HG03571 (cell line): ENCODE results near the gene CTNND1.

Source experiments
- ATAC-seq: cut with Tn5 transposase; IDR thresholded peaks from one replicate; pipeline ENCODE4 v1.9.1; 2021; ENCODE audit not compliant: unreplicated experiment

The CTNND1 gene

GRCh38 chr11:57763568-57763967, 2.0 kb downstream of the CTNND1 start:
- no peak for ATAC-seq

- no peak for ATAC-seq
These were observed 2.4 kb downstream of the CTNND1 start for GRCh38 chr11:57764021-57764420.

GRCh38 chr11:57764566-57764965, 3.0 kb downstream of the CTNND1 start:
- ATAC-seq: no peak

DNA sequence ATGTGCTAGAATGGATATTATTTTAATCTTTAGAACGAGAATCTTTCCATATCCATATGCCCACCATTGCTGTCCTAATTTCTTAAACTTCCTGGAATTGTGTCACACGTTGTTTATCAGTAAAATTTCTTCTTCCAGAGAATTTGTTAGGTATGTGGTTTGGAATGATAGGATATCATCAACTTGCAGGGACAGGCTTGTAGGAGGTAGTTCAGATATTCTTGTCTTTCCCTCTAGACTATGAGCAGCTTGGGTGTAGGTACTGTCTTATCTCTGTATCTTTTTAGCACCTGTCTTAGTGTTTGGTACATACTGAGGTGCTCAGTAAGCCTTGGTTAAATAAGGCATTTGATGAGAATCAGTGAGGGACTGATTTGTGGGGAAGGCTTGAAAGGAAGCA, 3.4 kb downstream of the CTNND1 start:
- ATAC-seq: no peak

GRCh38 chr11:57770793-57771192, 9.2 kb downstream of the CTNND1 start:
- ATAC-seq: no peak

DNA sequence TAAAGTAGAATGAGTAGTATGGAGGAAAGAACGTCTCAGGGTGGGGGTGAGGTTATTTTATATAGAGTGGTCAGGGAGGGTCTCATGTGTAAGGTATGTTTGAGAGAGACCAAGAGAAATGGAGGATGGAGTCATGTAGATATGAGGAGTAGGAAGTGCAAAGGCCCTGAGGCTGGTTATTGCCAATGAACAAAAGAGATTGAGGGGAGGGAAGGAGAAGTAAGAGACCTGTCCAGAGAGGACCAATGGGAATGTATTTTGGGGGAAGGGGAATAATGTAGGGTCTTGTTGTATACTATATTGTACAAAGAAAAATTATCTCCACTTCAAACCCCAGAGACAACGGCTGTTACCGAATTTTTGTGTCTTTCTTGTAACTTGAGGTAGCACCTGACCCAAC, 9.8 kb downstream of the CTNND1 start:
- ATAC-seq: no peak

GRCh38 chr11:57772562-57772961, 11.0 kb downstream of the CTNND1 start:
- ATAC-seq: no peak

DNA sequence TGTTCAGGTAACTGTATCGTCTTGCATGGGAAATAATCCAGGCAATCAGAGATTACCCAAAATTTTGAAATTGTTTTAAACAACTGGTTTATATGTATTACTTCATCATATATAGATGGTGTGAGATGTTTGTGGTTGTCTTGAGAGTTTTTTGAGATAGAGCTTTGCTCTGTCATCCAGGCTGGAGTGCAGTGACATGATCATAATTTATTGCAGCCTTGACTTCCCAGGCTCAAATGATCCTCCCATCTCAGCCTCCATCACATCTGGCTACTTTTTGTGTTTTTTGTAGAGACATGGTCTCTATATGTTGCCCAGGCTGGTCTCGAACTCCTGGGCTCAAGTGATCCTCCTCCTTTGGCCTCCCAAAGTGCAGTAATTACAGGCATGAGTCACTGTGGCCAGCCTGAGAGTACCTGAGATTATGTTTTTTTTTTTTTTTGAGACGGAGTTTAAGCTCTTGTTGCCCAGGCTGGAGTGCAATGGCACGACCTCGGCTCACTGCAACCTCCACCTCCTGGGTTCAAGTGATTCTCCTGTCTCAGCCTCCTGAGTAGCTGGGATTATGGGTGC, 11.5 kb downstream of the CTNND1 start:
- no peak for ATAC-seq

DNA sequence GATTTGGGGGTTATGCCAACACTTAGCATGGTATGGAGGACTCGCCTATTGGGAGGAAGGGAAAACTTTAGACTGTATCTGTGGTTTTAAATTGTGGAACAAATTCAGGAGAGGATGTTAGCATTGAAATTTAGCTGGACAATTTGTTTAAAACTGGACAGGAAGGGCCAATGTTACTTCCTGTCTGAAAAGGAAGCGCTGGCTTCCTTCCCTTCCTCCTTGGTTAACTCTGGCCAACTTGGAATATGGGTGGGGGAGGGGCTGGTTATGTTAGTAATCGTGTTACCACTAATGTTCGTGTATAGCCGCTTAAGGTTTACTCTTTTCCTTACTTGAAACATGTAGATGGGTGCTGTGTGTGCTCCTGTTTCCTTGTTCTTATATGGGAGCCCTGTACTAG, 13.9 kb downstream of the CTNND1 start:
- ATAC-seq: no peak

GRCh38 chr11:57776031-57776521, 14.5 kb downstream of the CTNND1 start:
- no peak for ATAC-seq

- no peak for ATAC-seq
These were observed 15.1 kb downstream of the CTNND1 start for GRCh38 chr11:57776577-57777210.

GRCh38 chr11:57777969-57778317, 16.3 kb downstream of the CTNND1 start:
- ATAC-seq: no peak

GRCh38 chr11:57778318-57779037, 16.9 kb downstream of the CTNND1 start:
- no peak for ATAC-seq

DNA sequence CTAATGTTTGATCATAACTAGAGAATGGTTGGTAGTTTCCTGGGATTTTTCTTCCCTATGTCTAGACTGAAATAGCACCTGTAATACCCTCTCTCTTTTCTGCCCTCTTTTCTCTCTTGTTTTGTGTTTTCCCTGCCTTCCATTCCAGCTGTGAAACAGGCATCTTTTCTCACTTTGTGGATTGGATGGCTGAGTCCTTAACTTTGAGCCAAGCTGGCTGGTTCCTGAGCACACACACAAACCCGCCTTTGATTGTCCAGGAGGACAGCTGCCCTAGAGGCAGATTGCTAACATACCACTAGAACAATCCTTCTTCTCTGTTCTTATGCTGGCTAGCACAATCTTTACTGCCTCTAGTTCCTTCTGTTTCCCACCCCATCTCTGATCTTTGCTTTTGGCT, 17.7 kb downstream of the CTNND1 start:
- ATAC-seq: no peak

GRCh38 chr11:57781529-57781943, 19.9 kb downstream of the CTNND1 start:
- no peak for ATAC-seq

GRCh38 chr11:57785072-57785471, 23.5 kb downstream of the CTNND1 start:
- no peak for ATAC-seq

DNA sequence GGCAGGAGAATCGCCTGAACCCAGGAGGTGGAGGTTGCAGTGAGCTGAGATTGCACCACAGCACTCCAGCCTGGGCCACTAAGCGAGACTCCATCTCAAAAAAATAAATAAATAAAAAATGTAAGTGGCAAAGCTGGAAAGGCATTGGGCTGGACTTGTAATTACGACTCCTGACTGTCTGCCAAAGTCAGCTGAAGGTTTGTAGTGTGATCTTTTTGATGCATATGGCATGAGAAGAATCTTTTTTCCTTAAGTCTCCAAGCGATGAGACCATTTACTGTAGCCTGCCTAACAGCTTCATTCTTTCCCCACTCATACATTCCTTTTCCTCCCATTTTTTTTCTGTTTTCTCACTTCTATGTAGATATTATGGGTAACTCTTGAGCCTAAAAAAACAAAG, 24.8 kb downstream of the CTNND1 start:
- ATAC-seq: no peak

- ATAC-seq: no peak
These were observed 25.5 kb downstream of the CTNND1 start for GRCh38 chr11:57787006-57787604.

DNA sequence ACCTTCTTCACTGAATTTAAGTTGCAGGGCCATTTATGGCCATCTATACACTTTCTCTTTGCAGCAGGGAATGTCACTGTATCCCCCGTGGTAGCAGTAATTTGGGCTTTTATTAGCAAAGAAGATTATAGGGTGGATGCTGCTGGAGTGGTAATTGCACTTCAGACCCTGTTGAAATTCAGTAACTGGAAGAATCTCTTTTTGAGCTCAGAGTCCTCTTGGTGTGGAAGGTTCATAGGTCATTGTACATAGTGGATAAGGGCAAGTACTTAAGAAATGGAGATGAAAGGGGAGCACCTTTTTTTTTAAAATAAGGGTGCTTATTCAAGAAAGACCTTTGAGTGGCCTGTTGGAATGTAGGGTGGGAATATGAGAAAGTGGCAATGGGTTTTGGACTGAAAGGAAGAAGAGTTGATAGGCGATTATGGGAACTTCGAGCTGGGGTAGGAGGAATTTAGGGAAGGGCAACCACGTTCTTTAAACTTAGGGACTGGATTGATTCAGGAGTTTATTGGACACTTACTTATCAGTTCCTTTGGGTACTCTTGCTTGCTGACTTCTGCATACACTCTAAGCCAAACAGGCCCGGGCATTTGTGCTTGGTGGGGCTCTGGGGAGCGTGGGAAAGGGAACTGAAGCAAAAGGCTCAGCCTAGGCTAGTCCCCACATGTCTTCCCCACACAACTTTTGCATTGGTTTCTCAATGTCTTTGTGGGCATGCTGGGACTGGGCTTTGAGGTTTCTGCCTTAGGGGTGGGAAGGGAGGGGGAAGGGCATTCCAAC, 26.5 kb downstream of the CTNND1 start:
- ATAC-seq: no peak

GRCh38 chr11:57788703-57789088, 27.1 kb downstream of the CTNND1 start:
- no peak for ATAC-seq

DNA sequence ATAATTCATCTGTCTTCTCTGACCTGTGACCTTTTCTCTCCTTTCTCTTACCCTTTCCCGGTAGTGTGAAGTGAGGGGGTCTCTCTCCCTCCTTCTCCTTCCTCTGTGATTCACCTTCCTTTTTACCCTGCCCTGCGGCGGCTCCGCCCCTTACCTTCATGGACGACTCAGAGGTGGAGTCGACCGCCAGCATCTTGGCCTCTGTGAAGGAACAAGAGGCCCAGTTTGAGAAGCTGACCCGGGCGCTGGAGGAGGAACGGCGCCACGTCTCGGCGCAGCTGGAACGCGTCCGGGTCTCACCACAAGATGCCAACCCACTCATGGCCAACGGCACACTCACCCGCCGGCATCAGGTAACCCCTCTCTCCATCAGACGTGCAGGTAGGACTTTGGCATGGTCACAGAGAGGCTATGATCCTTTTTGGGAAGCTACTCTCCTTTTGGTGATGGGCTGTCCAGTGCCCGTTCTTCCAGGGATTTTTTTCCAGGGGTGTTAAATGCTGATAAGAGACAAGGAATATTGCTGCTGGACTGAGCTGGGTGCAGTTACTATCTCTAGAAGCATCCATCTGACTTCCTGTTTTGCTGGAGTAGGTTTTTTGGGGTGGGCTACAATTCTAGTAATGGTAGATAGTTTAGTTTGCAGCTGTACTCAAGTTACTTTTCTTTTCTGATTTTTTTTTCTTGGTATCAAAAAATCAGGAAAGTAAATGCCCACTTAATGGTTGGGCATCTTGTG, 29.9 kb downstream of the CTNND1 start:
- no peak for ATAC-seq
